ENCODE results near the gene CH25H.

DNA sequence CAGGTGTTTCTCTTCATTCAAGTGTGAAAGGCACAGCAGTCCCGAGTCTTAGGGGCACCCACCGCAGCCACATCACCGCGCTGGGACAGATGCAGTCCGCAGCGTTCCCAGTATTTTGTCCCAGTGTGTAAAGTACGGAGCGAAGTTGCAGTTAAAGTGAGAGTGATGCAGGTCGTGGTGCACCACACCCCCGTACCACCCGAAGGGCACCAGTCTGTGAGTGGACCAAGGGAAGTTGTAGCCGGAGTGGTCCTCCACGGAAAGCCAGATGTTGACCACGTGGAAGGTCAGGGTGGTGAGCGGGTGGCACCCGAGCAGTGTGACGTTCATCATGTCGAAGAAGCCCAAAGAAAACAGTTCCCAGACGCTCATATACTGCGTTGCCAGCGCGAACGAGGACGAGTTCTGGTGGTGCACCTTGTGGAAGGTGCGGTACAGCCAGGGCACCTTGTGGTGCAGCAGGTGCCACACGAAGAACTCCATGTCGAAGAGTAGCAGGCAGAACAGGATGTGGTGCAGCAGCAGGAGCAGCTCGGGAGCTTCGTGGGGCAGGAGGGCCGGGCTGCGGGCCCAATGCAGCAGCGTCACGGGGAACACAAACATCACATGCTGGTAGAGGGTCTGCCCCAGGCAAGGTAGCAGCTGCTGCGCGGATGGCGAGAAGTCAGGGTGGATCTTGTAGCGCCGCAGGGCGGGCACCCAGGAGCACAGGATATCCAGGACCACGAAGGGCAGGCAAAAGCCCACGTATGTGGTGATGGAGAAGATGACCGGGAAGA lies 526 bp downstream of the CH25H start:
- TF ChIP-seq, protein P1, sequence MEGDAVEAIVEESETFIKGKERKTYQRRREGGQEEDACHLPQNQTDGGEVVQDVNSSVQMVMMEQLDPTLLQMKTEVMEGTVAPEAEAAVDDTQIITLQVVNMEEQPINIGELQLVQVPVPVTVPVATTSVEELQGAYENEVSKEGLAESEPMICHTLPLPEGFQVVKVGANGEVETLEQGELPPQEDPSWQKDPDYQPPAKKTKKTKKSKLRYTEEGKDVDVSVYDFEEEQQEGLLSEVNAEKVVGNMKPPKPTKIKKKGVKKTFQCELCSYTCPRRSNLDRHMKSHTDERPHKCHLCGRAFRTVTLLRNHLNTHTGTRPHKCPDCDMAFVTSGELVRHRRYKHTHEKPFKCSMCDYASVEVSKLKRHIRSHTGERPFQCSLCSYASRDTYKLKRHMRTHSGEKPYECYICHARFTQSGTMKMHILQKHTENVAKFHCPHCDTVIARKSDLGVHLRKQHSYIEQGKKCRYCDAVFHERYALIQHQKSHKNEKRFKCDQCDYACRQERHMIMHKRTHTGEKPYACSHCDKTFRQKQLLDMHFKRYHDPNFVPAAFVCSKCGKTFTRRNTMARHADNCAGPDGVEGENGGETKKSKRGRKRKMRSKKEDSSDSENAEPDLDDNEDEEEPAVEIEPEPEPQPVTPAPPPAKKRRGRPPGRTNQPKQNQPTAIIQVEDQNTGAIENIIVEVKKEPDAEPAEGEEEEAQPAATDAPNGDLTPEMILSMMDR (IDR thresholded peaks at IDR 0.05) = no peak
- TF ChIP-seq POLR2AphosphoS5 (IDR thresholded peaks at IDR 0.05; ENCODE audit: low read depth, low read length) = no peak

Data from Panc1 (cell line).